Epithelial cell of umbilical artery (primary cell): ENCODE results near the gene TXNL1. TPM values are rescaled to one million over a fixed set of nuclear protein-coding genes. Genes with fewer than 3 reads are reported as not detected.

ENCODE experiments used
- total RNA-seq: library from RNA; depleted of rRNA; stranded (reverse); fragments of >200 nt; gene quantifications from 2 replicates; pipeline ENCODE4 v1.2.3, GENCODE V29; 2014

Gene TXNL1
- total RNA-seq, result 40.9 and 68.5 TPM in 2 replicates

DNA sequence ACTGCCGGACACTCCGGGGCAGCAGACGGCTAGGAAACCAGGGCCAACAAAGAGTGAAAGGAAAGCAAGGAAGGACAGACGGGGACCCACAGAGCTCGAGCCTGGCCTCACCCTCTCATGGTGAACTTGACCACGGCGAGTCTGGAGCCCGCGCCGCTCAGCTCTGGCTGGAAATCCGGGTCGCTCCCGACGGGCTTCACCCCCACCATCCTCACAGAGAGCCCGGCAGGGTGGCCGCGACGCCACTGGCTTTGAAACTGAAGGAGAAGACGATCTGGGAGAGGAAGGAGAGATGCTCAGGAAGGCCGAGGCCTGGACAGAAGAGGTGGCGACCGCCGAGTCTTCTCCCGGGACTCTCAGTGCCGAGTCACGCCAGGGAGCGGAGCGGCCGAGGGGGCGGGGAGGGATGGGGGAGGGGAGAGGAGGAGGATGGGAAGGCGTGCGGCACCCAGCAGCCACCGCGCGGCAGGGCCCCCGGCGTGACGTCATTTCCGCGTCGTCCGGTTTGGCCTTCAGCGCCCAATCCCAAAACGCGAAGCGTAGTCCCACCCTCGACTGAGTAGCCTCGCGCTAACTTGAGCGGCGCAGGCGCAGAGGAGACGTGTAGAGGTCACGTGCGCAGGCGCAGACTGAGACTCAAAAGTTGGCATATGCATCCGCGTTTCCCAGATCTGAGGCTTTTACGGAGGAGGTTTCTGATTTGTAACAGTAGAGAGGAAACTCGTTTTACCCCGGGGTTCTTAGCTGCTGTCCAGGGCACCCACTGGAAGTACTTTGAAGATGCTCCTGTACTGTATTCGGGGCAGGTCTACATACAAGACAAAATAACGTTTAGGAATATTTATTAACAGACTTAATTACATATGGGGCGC lies at the start of gene TXNL1:
TSS of gene TXNL1 (minus strand) at position 361 of the 872 bp plus-strand sequence. CDS start at position 209, 152 bp downstream.

DNA sequence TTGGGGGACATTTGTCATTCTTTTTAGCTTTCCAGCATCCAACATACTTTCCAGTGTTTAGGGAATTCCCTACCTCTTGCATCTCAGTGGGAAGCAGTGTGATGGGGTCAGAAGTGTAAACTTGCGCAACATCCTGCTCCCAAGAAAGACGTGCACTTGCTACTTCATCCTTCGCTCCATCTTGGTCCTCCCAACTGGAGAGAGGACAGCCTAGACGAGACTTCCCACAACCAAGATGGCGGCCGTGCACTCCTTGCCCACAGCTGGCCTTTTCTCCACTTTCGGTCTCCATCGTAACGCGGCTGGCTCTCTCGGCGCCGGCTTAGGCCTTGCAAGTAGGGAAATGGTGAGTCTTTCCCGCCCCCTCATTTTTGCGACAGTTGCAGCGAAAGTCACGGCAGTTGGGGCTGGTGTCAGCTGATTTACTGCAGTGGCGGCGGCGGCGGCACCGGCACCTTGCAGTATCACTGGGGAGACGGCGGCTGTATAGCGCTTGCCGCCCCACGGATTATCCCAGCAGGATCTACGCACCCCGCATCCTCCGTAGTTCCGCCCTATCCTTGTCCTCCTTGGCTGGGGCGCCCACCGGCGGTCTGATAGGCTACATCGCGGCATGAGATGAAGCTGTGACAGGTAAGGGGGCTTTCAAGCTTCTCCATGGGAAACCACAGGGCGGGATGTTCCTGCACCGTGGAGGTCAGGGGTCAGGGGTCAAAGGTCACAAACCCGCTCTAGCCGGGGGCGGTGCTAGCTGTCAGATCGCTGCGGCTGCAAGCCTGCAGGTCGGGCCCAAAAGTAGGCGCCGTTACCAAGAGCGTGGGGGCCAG lies 12.8 kb upstream of the TXNL1 start, which contains the start of gene WDR7:
TSS of gene WDR7 (plus strand) at position 416 of the 827 bp plus-strand sequence. CDS start 21,157 bp downstream, outside the sequence.

Other genes starting within 250 kb of the TXNL1 start
- gene WDR7, start 12.8 kb upstream of the TXNL1 start, total RNA-seq, result 13.6 and 25.5 TPM in 2 replicates